Ovary (tissue), 3 donors: ENCODE results near the gene USP47.

Experiments used
- CTCF ChIP-seq, 3 donors: fragments of 450-650 bp in 2 of 3; fragments of 200-600 bp in 1 of 3; IDR thresholded peaks; one replicate each; pipeline versions ENCODE4 v1.5.1 to v1.8.0; 2016 to 2022; ENCODE audit warnings: antibody characterized with exemption in 3 of 3, mild to moderate bottlenecking in 1 of 3
- EP300 ChIP-seq: sonication (generic); formaldehyde crosslinking; IDR thresholded peaks from one replicate; pipeline ENCODE4 v1.6.1; 2017; ENCODE audit warnings: antibody characterized with exemption
- donor health status: DM: no; HTN: no; CAD: no.

- no peak for TF ChIP-seq EP300
- TF ChIP-seq CTCF (IDR thresholded peaks at IDR 0.05): no peak
Measured at GRCh38 chr11:11864803-11865202, 23.0 kb downstream of the USP47 start.
